ENCODE measurements around the gene PPP1R3G. TPM values are rescaled to one million over a fixed set of nuclear protein-coding genes. Genes with fewer than 3 reads are reported as not detected.

PPP1R3G gene
- total RNA-seq, 2 donors from 2014 or later, result 3.7 to 7.3 TPM

DNA sequence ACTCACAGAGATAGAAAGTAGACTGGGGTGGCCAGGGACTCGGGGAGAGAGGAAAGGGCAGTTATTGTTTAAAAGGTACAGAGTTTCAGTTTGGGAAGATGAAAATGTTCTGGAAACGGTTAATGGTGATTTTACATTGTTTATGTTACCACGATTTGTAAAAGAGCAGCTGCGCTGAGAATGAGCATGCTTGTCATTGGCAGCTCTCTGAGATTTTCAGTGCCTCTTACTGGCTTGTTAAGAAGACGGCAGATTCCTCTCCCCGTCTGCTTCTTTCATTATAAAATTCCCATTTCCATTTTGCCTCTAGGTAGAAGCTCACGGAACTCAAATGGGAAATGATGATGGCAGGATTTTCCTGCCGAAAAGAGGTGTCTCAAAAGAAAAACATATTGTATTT, 39.7 kb upstream of the PPP1R3G start:
- Histone ChIP-seq H3K27me3 (replicated peaks; ENCODE audit: insufficient read depth) (no peaks in the 10 kb centered on the region), H3K36me3 (no peaks in the 10 kb centered on the region), H3K4me1 (ENCODE audit: control insufficient read depth in 1 of 2, low read depth in 2 of 2) (no peaks in the 10 kb centered on the region), H3K9me3 (no peaks in the 10 kb centered on the region), H3K4me3 (no peak overlapping the region), H3K27ac (no peak overlapping the region)
- ATAC-seq (ENCODE audit: insufficient number of reproducible peaks, low FRiP score, low read depth), result no peak
- DNase-seq (ENCODE audit: low spot score), result no peak
- TF ChIP-seq, protein P1, sequence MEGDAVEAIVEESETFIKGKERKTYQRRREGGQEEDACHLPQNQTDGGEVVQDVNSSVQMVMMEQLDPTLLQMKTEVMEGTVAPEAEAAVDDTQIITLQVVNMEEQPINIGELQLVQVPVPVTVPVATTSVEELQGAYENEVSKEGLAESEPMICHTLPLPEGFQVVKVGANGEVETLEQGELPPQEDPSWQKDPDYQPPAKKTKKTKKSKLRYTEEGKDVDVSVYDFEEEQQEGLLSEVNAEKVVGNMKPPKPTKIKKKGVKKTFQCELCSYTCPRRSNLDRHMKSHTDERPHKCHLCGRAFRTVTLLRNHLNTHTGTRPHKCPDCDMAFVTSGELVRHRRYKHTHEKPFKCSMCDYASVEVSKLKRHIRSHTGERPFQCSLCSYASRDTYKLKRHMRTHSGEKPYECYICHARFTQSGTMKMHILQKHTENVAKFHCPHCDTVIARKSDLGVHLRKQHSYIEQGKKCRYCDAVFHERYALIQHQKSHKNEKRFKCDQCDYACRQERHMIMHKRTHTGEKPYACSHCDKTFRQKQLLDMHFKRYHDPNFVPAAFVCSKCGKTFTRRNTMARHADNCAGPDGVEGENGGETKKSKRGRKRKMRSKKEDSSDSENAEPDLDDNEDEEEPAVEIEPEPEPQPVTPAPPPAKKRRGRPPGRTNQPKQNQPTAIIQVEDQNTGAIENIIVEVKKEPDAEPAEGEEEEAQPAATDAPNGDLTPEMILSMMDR (IDR thresholded peaks at IDR 0.05), result no peak

DNA sequence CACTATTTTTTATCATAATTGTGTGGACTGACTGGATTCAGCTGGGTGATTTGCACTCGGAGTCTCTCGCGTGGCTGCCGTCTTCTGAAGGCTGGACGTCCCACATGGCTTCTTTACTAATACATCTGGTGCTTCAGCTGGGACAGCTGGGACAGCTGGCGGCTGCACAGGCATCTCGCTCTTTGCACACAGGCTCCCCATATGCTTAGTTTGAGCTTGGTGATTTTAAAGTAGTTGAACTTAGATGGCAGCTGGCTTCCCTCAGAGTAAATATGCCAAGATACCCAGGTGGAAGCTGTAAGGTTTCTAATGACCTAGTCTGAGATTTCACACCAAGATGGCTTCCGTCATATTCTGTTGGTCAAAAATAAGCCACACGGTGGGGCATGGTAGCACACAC, 38.7 kb upstream of the PPP1R3G start:
- DNase-seq (ENCODE audit: low spot score), result no peak
- TF ChIP-seq, protein P1 (IDR thresholded peaks at IDR 0.05), result no peak
- H3K4me3 ChIP-seq, result no peak overlapping the region
- H3K27ac ChIP-seq, result no peak overlapping the region
- no peak for ATAC-seq (ENCODE audit: insufficient number of reproducible peaks, low FRiP score, low read depth)
- no peaks in the 10 kb centered on the region for H3K36me3 ChIP-seq
- no peaks in the 10 kb centered on the region for H3K4me1 ChIP-seq (ENCODE audit: control insufficient read depth in 1 of 2, low read depth in 2 of 2)
- no peaks in the 10 kb centered on the region for H3K27me3 ChIP-seq (replicated peaks; ENCODE audit: insufficient read depth)
- H3K9me3 ChIP-seq, result peaks cover 2% of the 10 kb centered on the region

DNA sequence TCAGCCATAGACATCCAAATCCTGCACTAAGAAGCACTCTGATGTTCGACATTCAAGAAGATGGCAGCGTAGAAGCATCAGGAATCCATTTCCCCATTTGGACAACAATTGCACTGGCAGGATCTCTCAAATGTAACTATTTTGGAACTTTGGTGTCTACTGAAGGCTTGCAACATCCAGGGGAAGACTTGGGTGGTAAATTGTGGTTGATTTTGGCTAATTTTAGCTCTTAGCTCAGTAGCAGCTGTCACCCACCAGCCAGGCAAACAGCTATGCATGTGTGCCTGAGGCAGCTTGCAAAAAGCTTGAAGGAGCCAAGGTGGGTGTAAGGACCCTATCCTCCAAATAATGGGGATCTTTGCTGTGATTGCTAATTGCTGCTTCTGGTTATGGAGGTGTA, 35.1 kb upstream of the PPP1R3G start:
- DNase-seq (ENCODE audit: low spot score) (no peak), ATAC-seq (ENCODE audit: insufficient number of reproducible peaks, low FRiP score, low read depth) (no peak)
- no peak overlapping the region for H3K4me3 ChIP-seq
- H3K27me3 ChIP-seq (replicated peaks; ENCODE audit: insufficient read depth), result no peaks in the 10 kb centered on the region
- H3K27ac ChIP-seq, result no peak overlapping the region
- TF ChIP-seq, protein P1 (IDR thresholded peaks at IDR 0.05), result no peak
- H3K4me1 ChIP-seq (ENCODE audit: control insufficient read depth in 1 of 2, low read depth in 2 of 2), result no peaks in the 10 kb centered on the region
- H3K9me3 ChIP-seq, result peaks cover 6% of the 10 kb centered on the region
- no peaks in the 10 kb centered on the region for H3K36me3 ChIP-seq

DNA sequence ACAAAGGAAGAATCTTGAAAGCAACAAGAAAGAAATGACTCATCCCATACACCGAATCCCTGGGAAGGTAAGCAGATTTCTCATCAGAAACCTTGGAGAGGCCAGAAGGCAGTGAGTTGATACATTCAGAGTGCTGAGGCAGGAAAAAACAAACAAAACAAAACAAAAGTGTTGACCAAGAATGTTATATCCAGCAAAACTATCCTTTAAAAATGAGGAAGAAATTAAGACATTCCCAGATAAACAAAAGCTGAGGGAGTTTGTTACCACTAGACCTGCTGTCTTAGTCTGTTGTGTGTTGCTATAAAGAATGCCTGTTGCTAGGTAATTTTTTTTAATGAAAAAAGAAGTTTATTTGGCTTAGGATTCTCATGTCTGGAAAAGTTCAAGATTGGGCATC, 33.7 kb upstream of the PPP1R3G start:
- TF ChIP-seq, protein P1 (IDR thresholded peaks at IDR 0.05), result no peak
- Histone ChIP-seq H3K9me3 (peaks cover 6% of the 10 kb centered on the region), H3K4me3 (no peak overlapping the region), H3K27ac (no peak overlapping the region), H3K36me3 (no peaks in the 10 kb centered on the region), H3K27me3 (replicated peaks; ENCODE audit: insufficient read depth) (no peaks in the 10 kb centered on the region), H3K4me1 (ENCODE audit: control insufficient read depth in 1 of 2, low read depth in 2 of 2) (no peaks in the 10 kb centered on the region)
- ATAC-seq (ENCODE audit: insufficient number of reproducible peaks, low FRiP score, low read depth) (no peak), DNase-seq (ENCODE audit: low spot score) (no peak)

DNA sequence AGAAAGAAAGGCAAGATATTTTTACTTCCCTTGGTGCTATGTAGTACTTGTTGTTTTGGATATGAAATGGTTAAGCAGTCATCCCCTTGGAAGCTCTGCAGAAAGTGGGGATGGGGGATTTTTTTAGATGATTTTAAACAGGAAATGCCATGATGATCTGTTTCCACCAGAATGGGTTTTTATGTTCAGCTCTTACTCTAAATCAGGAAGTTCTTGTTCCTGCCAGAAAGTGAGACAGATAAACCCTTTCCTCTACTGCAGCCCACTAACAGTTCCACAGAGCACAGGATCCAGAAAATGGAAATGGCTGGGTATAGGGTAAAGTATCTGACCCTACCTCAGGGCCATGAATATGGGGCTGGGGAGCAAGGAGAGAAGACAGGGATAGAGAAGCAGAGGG, 32.1 kb upstream of the PPP1R3G start:
- H3K27ac ChIP-seq, result no peak overlapping the region
- no peaks in the 10 kb centered on the region for H3K27me3 ChIP-seq (replicated peaks; ENCODE audit: insufficient read depth)
- ATAC-seq (ENCODE audit: insufficient number of reproducible peaks, low FRiP score, low read depth), result no peak
- no peaks in the 10 kb centered on the region for H3K36me3 ChIP-seq
- H3K4me3 ChIP-seq, result no peak overlapping the region
- DNase-seq (ENCODE audit: low spot score), result no peak
- TF ChIP-seq, protein P1 (IDR thresholded peaks at IDR 0.05), result no peak
- H3K9me3 ChIP-seq, result peaks cover 6% of the 10 kb centered on the region
- no peaks in the 10 kb centered on the region for H3K4me1 ChIP-seq (ENCODE audit: control insufficient read depth in 1 of 2, low read depth in 2 of 2)

All from thoracic aorta (tissue), 2 donors.